Coronary artery (tissue), 2 donors: ENCODE measurements around the gene DLGAP3.

Source experiments
- DNase-seq: peaks from one replicate; pipeline ENCODE4 v3.0.0-alpha.2; 2017; ENCODE audit warnings: low spot score
- H3K27ac ChIP-seq, 2 donors: fragments of 200-600 bp; sonication (generic); one replicate each; pipeline ENCODE4 v1.5.1; 2016 to 2019
- H3K4me3 ChIP-seq: fragments of 200-600 bp; sonication (generic); 2 replicates; pipeline ENCODE4 v1.5.1; 2016; ENCODE audit warnings: mild to moderate bottlenecking, moderate library complexity
- TF ChIP-seq, protein P1 (sequence below): fragments of 200-600 bp; sonication (generic); IDR thresholded peaks from one replicate; pipeline ENCODE4 v1.5.1; 2019; ENCODE audit warnings: antibody characterized with exemption

DLGAP3 gene

DNA sequence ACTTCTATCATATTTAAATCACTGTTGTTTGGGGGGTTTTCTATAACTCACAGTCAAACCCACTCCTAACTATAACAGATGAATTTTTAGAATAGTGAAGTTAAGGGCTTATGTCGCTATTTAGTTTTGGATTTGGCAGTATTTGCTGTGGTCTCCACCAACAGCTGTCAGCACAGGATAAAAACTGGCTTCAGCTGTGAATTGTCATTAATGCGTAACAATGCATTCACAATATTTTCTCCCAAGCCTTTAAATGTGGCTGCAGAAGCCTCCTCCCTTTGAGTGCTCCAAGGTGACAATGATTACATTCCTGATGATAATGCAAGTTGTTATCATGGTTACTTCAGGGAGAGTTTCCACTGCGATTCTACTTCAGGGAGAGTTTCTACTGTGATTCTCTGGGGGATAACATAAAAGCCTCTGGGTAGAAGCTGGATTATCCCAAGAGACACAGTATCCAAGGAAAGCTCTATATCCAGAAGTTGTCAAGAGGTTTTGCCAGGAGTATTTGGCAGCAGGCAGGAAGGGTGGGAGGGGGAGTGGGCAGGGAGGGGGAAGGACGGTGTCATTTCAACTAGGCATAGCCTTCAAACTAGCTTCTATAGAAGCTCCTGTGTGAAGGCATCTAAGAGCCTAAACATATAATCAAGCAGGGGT is 55.0 kb downstream of the DLGAP3 start:
- Histone ChIP-seq H3K27ac (no peak overlapping the region), H3K4me3 (no peak overlapping the region)
- TF ChIP-seq, protein P1, sequence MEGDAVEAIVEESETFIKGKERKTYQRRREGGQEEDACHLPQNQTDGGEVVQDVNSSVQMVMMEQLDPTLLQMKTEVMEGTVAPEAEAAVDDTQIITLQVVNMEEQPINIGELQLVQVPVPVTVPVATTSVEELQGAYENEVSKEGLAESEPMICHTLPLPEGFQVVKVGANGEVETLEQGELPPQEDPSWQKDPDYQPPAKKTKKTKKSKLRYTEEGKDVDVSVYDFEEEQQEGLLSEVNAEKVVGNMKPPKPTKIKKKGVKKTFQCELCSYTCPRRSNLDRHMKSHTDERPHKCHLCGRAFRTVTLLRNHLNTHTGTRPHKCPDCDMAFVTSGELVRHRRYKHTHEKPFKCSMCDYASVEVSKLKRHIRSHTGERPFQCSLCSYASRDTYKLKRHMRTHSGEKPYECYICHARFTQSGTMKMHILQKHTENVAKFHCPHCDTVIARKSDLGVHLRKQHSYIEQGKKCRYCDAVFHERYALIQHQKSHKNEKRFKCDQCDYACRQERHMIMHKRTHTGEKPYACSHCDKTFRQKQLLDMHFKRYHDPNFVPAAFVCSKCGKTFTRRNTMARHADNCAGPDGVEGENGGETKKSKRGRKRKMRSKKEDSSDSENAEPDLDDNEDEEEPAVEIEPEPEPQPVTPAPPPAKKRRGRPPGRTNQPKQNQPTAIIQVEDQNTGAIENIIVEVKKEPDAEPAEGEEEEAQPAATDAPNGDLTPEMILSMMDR, result no peak
- DNase-seq, result no peak

DNA sequence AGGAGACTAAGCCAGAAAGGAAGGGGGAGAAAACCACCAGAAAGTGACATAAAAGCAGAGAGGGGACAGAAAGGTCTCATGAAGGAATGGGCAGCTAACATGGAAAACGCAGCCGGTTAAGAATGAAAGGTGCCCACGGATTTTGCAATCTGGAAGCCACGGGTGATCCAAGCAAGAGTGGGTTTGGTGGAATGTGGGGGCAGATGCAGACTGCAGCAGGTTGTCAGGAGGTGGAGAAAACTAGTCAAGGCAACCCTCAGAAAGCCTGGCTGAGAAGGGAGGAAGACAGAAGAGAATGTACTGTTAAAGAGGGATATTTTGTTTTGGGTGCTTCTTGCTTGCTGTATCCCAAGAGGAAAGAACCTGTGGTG is 57.3 kb downstream of the DLGAP3 start:
- TF ChIP-seq, protein P1, result no peak
- Histone ChIP-seq H3K4me3 (no peak overlapping the region), H3K27ac (no peak overlapping the region)
- no peak for DNase-seq

DNA sequence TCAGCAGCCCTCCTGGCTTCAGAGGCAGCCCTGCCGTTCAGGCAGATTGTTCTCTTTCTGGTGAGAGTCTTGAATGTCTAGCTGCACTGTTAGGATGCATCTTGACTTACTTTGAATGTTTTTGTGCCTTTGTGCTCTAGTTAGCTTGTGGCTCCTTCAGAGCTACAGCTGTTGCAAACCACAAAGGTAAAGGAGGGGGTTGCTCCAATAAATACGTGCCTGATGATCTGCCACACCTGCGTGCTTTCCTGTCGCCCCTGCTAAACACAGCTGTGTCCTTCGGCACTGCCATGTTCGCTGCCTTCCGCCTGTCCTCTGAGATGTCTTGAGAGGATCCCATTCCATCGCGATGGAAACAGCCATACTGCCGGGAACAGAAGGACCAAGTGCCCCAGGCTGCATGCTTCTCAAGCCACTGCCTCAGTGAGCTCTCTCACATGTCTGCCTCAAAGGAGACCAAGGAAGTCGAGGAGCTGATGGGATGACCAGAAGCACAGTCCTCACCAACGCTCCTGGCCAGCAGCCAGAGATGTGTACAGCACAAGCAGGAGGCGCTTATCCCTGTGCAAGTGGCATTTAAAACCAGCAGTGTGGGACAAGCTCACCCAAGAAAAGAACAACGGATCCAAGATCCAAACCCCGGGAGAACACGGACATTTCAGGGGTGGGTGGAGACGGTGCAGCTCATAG is 57.9 kb downstream of the DLGAP3 start:
- no peak for DNase-seq
- Histone ChIP-seq H3K27ac (no peak overlapping the region), H3K4me3 (no peak overlapping the region)
- TF ChIP-seq, protein P1, result no peak

DNA sequence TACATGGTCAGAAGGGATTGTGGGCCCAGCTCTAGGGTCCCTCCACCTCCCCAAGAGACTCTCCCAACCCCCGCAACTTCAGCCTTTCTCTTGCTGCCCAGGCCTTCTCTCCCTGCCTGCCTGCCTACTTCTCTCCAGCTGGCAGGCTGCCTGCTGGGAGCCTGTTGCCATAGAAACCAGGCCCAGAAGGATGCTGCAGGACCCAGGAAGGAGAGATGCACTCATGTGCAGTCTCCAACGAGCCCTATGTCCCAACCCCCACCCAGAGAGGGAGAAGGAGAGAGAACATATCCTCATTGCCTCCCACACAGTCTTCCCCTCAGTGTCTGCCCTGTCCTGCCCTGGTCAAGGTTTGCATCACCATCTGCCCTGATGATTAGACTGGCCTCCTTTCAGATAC is 59.1 kb downstream of the DLGAP3 start:
- H3K4me3 ChIP-seq, result no peak overlapping the region
- TF ChIP-seq, protein P1, result no peak
- H3K27ac ChIP-seq, result no peak overlapping the region
- DNase-seq, result no peak

DNA sequence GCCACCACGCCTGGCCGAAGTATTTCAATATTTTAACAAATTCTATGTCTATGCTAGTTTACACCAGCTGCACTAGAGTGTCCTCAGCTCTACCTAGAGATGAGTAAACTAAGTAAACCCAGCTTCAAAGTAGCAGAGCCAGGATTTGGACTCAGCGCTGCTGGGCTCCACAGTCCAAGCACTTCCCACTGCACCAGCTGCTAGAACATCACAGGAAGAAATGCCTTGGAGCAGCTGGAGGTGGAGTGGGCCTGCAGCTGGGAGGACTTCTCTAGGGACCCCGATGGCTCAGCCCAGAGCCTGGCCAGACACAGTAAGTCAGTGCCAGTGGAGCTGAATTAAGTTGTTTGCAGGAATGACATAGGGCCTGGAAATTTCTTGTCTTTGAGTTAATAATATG is 59.7 kb downstream of the DLGAP3 start:
- TF ChIP-seq, protein P1, result no peak
- DNase-seq, result no peak
- no peak overlapping the region for H3K27ac ChIP-seq
- no peak overlapping the region for H3K4me3 ChIP-seq

DNA sequence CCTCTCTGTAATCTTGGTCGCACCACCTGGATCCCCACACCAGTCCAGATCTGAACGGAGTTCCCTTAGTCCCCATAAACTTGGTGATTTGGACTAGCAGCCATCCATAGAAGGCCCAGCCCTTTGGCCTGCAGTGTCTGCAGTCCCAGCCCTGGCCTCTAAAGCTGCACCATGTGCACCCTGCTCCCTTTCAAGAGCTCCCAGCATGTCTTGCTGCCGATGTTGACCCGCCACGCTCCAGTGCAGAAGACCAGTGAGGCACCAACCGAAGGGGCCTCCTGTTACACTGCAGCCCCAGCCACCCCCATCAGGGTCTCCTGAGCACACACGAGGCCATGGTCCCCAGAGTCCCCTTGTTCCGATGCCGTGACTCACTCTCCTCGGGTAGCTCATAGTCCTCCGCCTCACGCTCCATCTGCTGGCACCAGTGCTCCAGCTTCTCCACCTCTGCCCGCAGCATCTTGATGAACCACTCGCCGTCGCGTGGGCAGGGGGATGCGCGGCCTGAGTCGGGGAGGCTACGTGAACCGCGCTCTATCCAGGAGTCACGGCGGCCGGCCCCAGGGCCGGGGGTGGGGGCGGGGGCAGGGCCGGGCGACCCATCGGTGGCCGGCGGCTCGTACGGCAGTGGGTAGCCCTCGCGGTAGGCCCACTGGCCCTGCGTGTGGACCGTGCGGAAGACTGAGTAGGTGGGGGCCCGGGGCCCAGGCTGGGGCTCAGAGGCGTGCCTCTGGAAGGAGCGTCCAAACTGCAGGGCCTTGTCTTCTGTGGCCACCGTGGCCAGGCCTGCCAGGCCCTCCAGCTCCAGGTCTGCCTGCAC is 61.0 kb downstream of the DLGAP3 start:
- TF ChIP-seq, protein P1, result no peak
- Histone ChIP-seq H3K27ac (no peak overlapping the region), H3K4me3 (no peak overlapping the region)
- DNase-seq, result no peak
